Skeletal muscle satellite cell (primary cell): ENCODE measurements around the gene MAPK10.
A peak's percentile ranks its signal among the peaks of the same experiment; 100 is the strongest.

Experiments
- H3K27me3 ChIP-seq: 2 replicates; pipeline ENCODE4 v1.7.0; 2013; ENCODE audit warnings: low read length; ENCODE audit not compliant: control insufficient read depth, insufficient read depth
- H3K36me3 ChIP-seq: 2 replicates; pipeline ENCODE4 v1.7.0; 2013; ENCODE audit warnings: mild to moderate bottlenecking, control low read depth, low read length; ENCODE audit not compliant: insufficient read depth
- H3K4me1 ChIP-seq: 2 replicates; pipeline ENCODE4 v1.7.0; 2013; ENCODE audit warnings: low read length; ENCODE audit not compliant: control insufficient read depth, insufficient read depth
- H3K4me2 ChIP-seq: 2 replicates; pipeline ENCODE4 v1.7.0; 2013; ENCODE audit warnings: mild to moderate bottlenecking, low read length
- H3K4me3 ChIP-seq: 2 replicates; pipeline ENCODE4 v1.7.0; 2013; ENCODE audit warnings: low read length
- H3K9ac ChIP-seq: 2 replicates; pipeline ENCODE4 v1.7.0; 2013; ENCODE audit warnings: mild to moderate bottlenecking, low read depth, low read length, moderate library complexity
- H3K9me3 ChIP-seq: replicated peaks from 2 replicates; pipeline ENCODE4 v1.7.0; 2013; ENCODE audit warnings: mild to moderate bottlenecking, control low read depth, low read length

Gene MAPK10

DNA sequence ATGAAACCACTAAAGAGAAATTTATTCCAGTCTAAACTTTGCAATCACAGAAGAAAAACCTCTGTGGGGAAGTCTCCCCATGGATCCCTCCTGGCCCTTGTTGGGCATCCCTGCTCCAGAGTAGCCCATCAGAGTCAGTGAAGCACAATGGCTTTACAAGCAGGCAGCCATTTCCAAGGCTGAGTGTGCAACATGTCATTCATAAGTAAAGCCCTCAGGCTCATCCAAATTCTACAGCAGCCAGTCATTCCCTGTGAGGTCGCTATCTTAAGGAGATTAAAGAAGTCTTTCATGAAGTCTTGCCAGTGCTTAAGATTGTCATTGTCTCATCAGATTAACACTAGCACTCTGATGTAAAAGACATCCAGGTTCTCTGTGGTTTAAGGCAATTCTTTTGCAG lies 17.0 kb upstream of the MAPK10 start:
- Histone ChIP-seq H3K36me3 (no peaks in the 10 kb centered on the region), H3K4me1 (no peaks in the 10 kb centered on the region), H3K4me2 (no peak overlapping the region), H3K9me3 (no peaks in the 10 kb centered on the region), H3K27me3 (no peaks in the 10 kb centered on the region), H3K9ac (no peak overlapping the region), H3K4me3 (no peak overlapping the region)

DNA sequence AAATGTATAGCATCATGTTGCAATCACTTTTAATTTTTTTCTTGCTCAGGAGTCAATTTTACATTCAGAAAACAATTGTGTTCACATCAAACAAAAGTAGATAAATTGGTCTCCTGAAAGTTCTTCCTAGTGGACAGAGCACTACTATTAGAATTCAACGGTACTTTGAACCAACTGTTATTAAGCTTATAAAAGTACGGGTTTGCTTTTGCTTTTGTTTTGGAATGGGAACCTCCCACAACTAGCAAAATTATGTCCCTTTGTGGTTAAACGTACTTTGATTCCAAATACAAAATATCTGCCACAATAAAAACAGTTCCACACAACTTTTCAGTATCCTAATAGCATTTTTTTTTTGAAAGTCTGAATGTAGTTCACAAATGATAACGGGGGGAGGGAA lies 8.6 kb upstream of the MAPK10 start:
- H3K36me3 ChIP-seq: no peaks in the 10 kb centered on the region
- H3K4me1 ChIP-seq: peaks cover 13% of the 10 kb centered on the region
- H3K27me3 ChIP-seq: no peaks in the 10 kb centered on the region
- no peak overlapping the region for H3K4me3 ChIP-seq
- H3K9ac ChIP-seq: no peak overlapping the region
- H3K9me3 ChIP-seq: no peaks in the 10 kb centered on the region
- no peak overlapping the region for H3K4me2 ChIP-seq

DNA sequence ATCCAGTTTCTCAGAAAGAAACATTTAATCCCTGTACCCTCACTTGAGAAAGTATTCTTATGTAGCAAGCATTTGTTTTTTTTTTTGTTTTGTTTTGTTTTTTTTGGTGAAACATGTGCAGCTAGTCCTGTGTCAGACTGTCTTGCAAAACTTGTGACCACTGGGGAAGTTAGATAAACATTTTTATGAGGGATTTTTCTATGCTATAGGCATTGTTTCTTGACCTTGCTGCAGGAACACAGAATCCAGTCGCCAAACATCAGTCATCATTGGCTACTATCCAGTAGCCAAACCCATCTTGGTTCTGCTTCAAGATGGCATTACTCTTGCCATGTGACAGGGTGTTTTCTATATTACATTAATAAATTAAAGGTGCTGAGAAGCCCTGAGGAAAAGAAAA lies 7.7 kb upstream of the MAPK10 start:
- Histone ChIP-seq H3K4me3 (no peak overlapping the region), H3K4me2 (peak overlapping the region; percentile 5), H3K4me1 (peaks cover 13% of the 10 kb centered on the region), H3K9me3 (no peaks in the 10 kb centered on the region), H3K36me3 (no peaks in the 10 kb centered on the region), H3K9ac (no peak overlapping the region), H3K27me3 (no peaks in the 10 kb centered on the region)

- no peaks in the 10 kb centered on the region for H3K9me3 ChIP-seq
- H3K4me3 ChIP-seq: no peak overlapping the region
- peaks cover 13% of the 10 kb centered on the region for H3K4me1 ChIP-seq
- H3K27me3 ChIP-seq: no peaks in the 10 kb centered on the region
- H3K9ac ChIP-seq: no peak overlapping the region
- peak overlapping the region; percentile 5 for H3K4me2 ChIP-seq
- H3K36me3 ChIP-seq: no peaks in the 10 kb centered on the region
Observed at GRCh38 chr4:86366920-86367319, 7.1 kb upstream of the MAPK10 start.

- H3K9me3 ChIP-seq: no peaks in the 10 kb centered on the region
- H3K4me3 ChIP-seq: no peak overlapping the region
- no peaks in the 10 kb centered on the region for H3K27me3 ChIP-seq
- no peak overlapping the region for H3K9ac ChIP-seq
- H3K4me2 ChIP-seq: no peak overlapping the region
- H3K4me1 ChIP-seq: peaks cover 21% of the 10 kb centered on the region
- H3K36me3 ChIP-seq: no peaks in the 10 kb centered on the region
Observed at GRCh38 chr4:86362510-86362909, 2.7 kb upstream of the MAPK10 start.

GRCh38 chr4:86358257-86358656 lies 1.6 kb downstream of the MAPK10 start:
- H3K27me3 ChIP-seq: no peaks in the 10 kb centered on the region
- H3K4me2 ChIP-seq: no peak overlapping the region
- H3K36me3 ChIP-seq: no peaks in the 10 kb centered on the region
- peaks cover 13% of the 10 kb centered on the region for H3K4me1 ChIP-seq
- no peak overlapping the region for H3K4me3 ChIP-seq
- H3K9me3 ChIP-seq: no peaks in the 10 kb centered on the region
- no peak overlapping the region for H3K9ac ChIP-seq

GRCh38 chr4:86357608-86358007 lies 2.2 kb downstream of the MAPK10 start:
- no peaks in the 10 kb centered on the region for H3K36me3 ChIP-seq
- H3K27me3 ChIP-seq: no peaks in the 10 kb centered on the region

DNA sequence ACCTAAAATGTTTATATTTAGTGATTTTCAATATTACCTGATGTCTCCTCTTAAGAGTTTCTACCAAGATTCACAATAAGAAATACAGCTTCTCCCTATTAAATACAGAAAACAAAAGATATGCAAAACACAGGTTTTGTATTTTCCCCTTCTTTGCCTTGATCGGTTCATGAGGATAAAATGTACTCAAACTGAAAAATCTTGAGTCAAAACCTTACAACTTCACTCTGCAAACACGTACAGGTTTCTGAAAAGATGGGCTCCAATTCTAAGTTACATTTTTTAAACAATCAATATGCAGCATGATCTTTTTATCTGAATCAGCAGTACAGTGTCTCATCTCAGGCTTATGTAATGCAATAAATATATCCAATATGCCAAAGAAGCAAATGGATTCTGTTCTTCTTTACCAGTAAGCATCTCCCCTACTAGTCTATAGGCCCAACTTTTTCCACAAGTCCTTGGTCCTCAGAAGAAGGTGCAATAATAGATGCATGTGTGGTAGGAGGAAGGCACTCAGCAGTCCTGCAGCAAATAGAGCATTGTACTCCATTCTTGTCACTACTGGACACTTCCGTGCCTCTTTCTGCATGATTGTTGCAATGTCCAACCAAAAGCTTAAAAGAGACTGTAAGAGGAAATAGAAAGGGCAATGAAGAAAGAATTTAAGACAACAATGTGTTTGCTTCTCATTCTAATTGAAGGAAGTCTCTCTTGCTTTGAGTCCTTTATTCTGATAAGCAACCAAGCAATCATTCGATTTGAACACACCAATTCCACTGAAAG lies 3.2 kb downstream of the MAPK10 start:
- Histone ChIP-seq H3K4me2 (no peak overlapping the region), H3K36me3 (no peaks in the 10 kb centered on the region), H3K4me3 (no peak overlapping the region), H3K9me3 (no peaks in the 10 kb centered on the region), H3K4me1 (peaks cover 13% of the 10 kb centered on the region), H3K27me3 (no peaks in the 10 kb centered on the region), H3K9ac (no peak overlapping the region)

More at GRCh38 chr4:86357608-86358007, 2.2 kb downstream of the MAPK10 start:
- peaks cover 13% of the 10 kb centered on the region for H3K4me1 ChIP-seq
- H3K9me3 ChIP-seq: no peaks in the 10 kb centered on the region
- no peak overlapping the region for H3K9ac ChIP-seq
- H3K4me2 ChIP-seq: no peak overlapping the region
- no peak overlapping the region for H3K4me3 ChIP-seq

DNA sequence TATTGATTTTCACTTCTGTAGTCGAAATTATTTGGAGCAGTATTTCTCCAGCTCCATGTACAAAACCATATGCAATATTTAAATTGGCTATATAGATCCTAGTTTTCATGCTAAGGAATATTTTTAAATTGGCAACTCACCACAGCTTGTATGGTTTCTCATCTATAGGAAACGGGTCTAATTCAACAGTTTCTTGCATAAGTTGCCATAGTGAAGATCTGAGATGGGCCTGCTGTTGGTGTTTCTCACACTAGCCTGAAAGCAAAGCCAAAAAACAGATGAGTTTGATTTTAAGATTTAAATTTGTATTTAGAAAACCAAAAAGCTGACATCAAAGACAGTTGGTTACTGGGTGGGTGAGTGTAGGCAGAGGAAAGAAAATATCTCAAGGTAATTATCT lies 5.5 kb downstream of the MAPK10 start:
- no peaks in the 10 kb centered on the region for H3K9me3 ChIP-seq
- H3K36me3 ChIP-seq: no peaks in the 10 kb centered on the region
- H3K4me2 ChIP-seq: no peak overlapping the region
- no peaks in the 10 kb centered on the region for H3K27me3 ChIP-seq
- peaks cover 3% of the 10 kb centered on the region for H3K4me1 ChIP-seq
- no peak overlapping the region for H3K4me3 ChIP-seq
- no peak overlapping the region for H3K9ac ChIP-seq

GRCh38 chr4:86346320-86346719 lies 13.5 kb downstream of the MAPK10 start:
- Histone ChIP-seq H3K4me2 (no peak overlapping the region), H3K9ac (no peak overlapping the region), H3K36me3 (no peaks in the 10 kb centered on the region), H3K27me3 (no peaks in the 10 kb centered on the region), H3K4me3 (no peak overlapping the region), H3K9me3 (no peaks in the 10 kb centered on the region), H3K4me1 (no peaks in the 10 kb centered on the region)

- no peak overlapping the region for H3K4me2 ChIP-seq
- H3K9ac ChIP-seq: no peak overlapping the region
- H3K27me3 ChIP-seq: no peaks in the 10 kb centered on the region
- no peaks in the 10 kb centered on the region for H3K9me3 ChIP-seq
- no peak overlapping the region for H3K4me3 ChIP-seq
- no peaks in the 10 kb centered on the region for H3K36me3 ChIP-seq
- peaks cover 5% of the 10 kb centered on the region for H3K4me1 ChIP-seq
Observed at GRCh38 chr4:86344127-86344526, 15.7 kb downstream of the MAPK10 start.

DNA sequence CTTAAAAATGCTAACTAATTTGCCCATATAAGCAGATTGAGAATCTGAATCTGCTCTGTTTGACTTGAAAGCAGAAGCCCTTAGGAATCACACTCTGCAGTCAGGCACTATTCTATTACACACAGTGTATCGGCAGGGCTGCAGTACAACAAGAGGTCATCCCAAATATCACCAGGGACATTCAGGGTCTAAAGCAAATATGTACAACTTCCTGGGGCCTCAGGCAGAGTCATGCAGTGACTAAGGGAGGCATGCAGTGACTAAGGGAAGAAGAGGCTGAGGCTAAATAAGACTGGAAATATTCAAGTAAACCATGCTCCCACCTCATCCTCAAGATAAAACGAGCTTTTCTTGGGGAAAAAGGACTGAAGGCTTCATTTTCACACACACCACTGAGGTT lies 20.9 kb downstream of the MAPK10 start:
- H3K4me1 ChIP-seq: peaks cover 22% of the 10 kb centered on the region
- no peak overlapping the region for H3K4me3 ChIP-seq
- no peaks in the 10 kb centered on the region for H3K36me3 ChIP-seq
- H3K9me3 ChIP-seq: no peaks in the 10 kb centered on the region
- H3K4me2 ChIP-seq: peak overlapping the region; percentile 55
- no peaks in the 10 kb centered on the region for H3K27me3 ChIP-seq
- peak overlapping the region; percentile 40 for H3K9ac ChIP-seq
